Neural crest cell (in vitro differentiated cells): ENCODE measurements around the gene C1QTNF6. TPM values are rescaled to one million over a fixed set of nuclear protein-coding genes. Genes with fewer than 3 reads are reported as not detected.

Experiments used
- DNase-seq: peaks from one replicate; pipeline ENCODE4 v3.0.0; 2021; ENCODE audit warnings: low read depth, mixed read lengths, low spot score
- H3K27ac Mint-ChIP-seq: one replicate; pipeline ENCODE4 v1.8.0; 2021; ENCODE audit warnings: mild to moderate bottlenecking, mixed read lengths; ENCODE audit not compliant: unreplicated experiment
- H3K27me3 Mint-ChIP-seq: 2 replicates; pipeline ENCODE4 v1.8.0; 2021; ENCODE audit warnings: low read depth, mild to moderate bottlenecking, mixed read lengths
- H3K36me3 Mint-ChIP-seq: 2 replicates; pipeline ENCODE4 v1.8.0; 2021; ENCODE audit warnings: low read depth, mild to moderate bottlenecking, mixed read lengths
- H3K4me1 Mint-ChIP-seq: 2 replicates; pipeline ENCODE4 v1.8.0; 2021; ENCODE audit warnings: mixed read lengths
- H3K4me3 Mint-ChIP-seq: one replicate; pipeline ENCODE4 v1.8.0; 2021; ENCODE audit warnings: mild to moderate bottlenecking, mixed read lengths
- H3K9me3 Mint-ChIP-seq: 2 replicates; pipeline ENCODE4 v1.8.0; 2021; ENCODE audit warnings: mixed read lengths
- total RNA-seq: library from RNA; stranded (reverse); gene quantifications from 2 replicates; pipeline ENCODE4 v1.2.1, GENCODE V29; 2021
- TF ChIP-seq, protein P1 (sequence below): fragments of 200-600 bp; sonication (generic); conservative IDR thresholded peaks from 2 replicates; pipeline ENCODE4 v1.5.0; 2021; ENCODE audit warnings: antibody characterized with exemption, mild to moderate bottlenecking

Gene C1QTNF6
- total RNA-seq, 1 donor from 2014 or later, result 13.6 TPM

DNA sequence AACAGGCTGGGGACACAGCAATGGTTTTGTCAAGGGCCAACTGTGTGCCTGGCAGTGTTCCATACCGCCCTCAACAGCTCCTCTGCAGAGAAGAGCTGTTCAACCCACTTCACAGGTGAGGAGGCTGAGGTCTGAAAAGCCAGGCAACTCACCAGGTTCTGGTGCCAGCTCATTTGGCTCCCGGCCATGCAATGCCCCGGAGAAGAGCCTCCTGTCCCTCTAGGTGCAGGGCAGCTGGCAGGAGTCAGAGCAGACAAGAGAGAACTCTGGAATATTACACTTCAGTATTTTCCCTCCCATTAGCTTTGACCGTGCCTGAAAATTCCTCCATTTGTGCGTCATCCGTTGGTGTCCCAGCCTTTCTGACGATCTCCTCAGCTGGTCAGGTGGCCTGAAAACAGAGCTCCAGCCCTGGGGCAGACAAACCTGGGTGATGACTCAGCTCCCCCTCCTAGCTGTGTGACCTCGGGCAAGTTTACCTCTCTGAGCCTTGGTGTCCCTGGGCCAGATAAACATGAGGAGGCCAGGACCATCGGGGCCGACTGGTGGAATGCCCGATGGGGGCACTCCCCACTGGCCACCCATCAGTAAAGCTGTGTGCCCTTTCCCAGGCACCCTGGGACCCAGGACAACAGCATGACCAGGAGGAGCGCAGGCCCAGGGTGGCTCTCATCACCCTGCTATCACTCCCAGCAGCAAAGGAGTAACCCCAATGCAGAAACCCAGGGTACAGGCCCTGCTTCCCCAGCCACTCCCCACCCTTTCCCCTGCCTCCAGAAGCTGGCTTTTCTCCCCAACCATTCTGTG lies 9.6 kb upstream of the C1QTNF6 start:
- H3K4me3 Mint-ChIP-seq, result peak overlapping the region; percentile 84
- DNase-seq, result no peak
- peak overlapping the region; percentile 76 for H3K27ac Mint-ChIP-seq
- H3K27me3 Mint-ChIP-seq, result no peaks in the 10 kb centered on the region
- TF ChIP-seq, protein P1, sequence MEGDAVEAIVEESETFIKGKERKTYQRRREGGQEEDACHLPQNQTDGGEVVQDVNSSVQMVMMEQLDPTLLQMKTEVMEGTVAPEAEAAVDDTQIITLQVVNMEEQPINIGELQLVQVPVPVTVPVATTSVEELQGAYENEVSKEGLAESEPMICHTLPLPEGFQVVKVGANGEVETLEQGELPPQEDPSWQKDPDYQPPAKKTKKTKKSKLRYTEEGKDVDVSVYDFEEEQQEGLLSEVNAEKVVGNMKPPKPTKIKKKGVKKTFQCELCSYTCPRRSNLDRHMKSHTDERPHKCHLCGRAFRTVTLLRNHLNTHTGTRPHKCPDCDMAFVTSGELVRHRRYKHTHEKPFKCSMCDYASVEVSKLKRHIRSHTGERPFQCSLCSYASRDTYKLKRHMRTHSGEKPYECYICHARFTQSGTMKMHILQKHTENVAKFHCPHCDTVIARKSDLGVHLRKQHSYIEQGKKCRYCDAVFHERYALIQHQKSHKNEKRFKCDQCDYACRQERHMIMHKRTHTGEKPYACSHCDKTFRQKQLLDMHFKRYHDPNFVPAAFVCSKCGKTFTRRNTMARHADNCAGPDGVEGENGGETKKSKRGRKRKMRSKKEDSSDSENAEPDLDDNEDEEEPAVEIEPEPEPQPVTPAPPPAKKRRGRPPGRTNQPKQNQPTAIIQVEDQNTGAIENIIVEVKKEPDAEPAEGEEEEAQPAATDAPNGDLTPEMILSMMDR, result no peak
- H3K36me3 Mint-ChIP-seq, result peaks cover 5% of the 10 kb centered on the region
- peaks cover 3% of the 10 kb centered on the region for H3K9me3 Mint-ChIP-seq
- H3K4me1 Mint-ChIP-seq, result peaks cover 27% of the 10 kb centered on the region

DNA sequence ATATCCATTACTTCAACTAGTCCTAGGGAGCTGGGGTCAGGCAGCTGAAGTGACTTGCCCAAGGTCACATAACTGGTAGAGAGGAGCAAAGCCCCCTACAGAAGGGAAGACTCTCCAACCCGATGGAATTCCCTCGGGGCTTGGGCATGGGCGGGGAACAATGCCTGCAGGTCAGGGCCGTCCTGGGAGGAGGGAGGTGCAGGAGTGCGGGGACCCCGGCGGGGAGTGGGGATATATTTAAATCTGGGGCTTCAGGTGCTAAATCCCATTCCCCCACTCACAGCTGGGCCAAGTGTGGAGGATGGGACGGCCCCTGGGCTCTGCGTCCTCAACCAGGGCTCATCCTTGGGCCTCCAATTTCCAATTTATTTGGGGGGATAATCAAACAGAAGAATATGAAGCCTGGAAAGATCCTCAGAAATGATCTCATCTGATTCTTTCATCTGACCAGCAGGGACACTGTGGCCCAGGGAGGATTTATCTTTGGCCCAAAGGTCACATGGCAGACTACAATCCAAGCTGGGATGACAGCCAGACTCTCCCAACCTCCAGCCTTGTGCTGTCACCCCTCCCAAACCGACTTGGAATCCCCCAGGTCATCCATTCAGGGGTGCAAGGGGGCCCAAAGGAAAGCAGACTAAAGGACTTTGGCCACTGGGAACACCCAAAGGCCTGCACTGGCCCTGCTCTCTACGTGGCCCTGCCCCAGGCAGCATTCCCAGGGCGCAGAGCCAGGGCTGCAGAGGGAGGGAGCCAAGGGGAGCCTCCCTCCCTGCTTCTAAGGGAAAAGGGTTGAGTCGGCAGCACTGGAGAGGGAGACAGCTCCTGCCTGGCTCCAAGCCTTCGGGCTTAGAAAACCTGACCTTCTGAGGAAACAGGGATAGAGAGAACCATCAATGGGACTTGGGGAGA lies 8.7 kb upstream of the C1QTNF6 start:
- H3K27me3 Mint-ChIP-seq, result no peaks in the 10 kb centered on the region
- TF ChIP-seq, protein P1, result no peak

DNA sequence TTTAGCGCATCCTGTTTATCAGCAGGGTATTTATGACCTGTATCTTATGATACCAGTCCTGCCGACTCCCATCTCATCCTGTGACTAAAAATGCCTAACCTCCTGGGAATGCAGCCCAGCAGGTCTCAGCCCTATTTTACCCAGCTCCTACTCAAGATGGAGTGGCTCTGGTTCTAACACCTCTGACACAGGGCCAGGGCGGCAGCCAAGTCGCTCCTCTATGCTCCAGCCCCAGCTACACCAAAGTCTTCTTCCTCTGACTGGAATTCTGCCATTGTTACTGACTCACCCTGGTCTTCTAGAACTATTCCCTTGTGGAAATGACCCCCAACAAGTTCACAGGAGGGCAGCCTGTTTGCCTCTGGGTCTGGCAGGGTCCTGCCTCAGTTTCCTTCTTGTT lies 7.9 kb upstream of the C1QTNF6 start:
- no peak for DNase-seq
- peak overlapping the region; percentile 57 for H3K4me3 Mint-ChIP-seq
- peaks cover 3% of the 10 kb centered on the region for H3K9me3 Mint-ChIP-seq

More for the DNA sequence above, 8.7 kb upstream of the C1QTNF6 start:
- no peak overlapping the region for H3K27ac Mint-ChIP-seq
- H3K9me3 Mint-ChIP-seq, result peaks cover 3% of the 10 kb centered on the region
- peaks cover 27% of the 10 kb centered on the region for H3K4me1 Mint-ChIP-seq
- DNase-seq, result no peak
- H3K36me3 Mint-ChIP-seq, result peaks cover 7% of the 10 kb centered on the region
- peak overlapping the region; percentile 57 for H3K4me3 Mint-ChIP-seq

DNA sequence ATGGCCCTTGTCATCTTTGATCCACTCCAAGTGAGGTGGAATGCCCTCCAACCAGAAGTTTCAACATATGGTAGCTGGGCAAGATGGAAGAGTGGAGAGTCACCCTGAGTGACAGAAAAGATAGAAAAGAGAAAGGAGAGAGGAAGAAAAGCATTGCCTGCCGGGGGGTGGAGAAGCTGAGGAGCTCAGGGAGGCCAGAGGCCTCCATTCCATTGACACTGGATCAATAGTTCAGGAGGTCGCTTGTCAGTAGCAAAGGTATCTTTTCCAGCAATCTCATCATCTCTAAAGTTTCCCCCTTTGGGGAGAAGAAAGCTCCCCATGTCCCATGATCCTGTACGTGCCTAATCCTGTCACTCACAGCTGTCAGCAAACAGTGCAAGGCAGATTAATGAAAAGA lies 6.7 kb upstream of the C1QTNF6 start:
- Mint-ChIP-seq H3K27ac (peak overlapping the region; percentile 2), H3K27me3 (no peaks in the 10 kb centered on the region), H3K4me1 (peaks cover 27% of the 10 kb centered on the region), H3K36me3 (peaks cover 12% of the 10 kb centered on the region), H3K4me3 (peak overlapping the region; percentile 36), H3K9me3 (peaks cover 3% of the 10 kb centered on the region)
- no peak for DNase-seq
- TF ChIP-seq, protein P1, result no peak

More for the DNA sequence above, 7.9 kb upstream of the C1QTNF6 start:
- H3K36me3 Mint-ChIP-seq, result peaks cover 7% of the 10 kb centered on the region
- no peaks in the 10 kb centered on the region for H3K27me3 Mint-ChIP-seq
- TF ChIP-seq, protein P1, result no peak
- no peak overlapping the region for H3K27ac Mint-ChIP-seq
- peaks cover 27% of the 10 kb centered on the region for H3K4me1 Mint-ChIP-seq

DNA sequence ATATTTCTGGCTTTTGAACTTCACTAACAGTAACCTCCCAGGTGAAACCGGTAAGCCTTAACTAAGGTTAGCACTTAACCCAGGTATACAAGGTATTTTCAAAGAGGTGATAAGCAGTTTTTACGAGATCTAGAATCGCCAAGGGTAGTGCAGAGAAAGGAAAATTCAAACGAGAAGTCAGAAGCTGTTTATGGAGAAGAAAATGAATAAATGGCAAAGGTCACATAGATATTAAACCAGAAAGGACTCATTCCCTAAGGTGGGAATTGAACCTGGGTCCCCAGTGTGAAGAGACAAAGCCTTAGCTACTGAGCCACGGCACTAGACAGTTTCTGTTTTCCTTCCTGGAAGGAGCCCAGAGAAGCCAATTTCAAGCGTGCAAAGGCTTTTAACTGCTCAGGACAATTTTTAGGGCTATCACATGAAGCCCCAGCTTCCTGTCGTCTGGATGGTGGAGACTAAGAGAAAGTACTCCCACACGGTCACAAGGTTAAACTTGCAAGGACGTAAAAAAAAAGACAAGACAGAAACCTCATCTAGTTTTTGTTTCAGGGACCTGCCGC lies 5.7 kb upstream of the C1QTNF6 start:
- DNase-seq, result no peak
- H3K36me3 Mint-ChIP-seq, result peaks cover 14% of the 10 kb centered on the region
- H3K4me3 Mint-ChIP-seq, result no peak overlapping the region
- H3K4me1 Mint-ChIP-seq, result peaks cover 34% of the 10 kb centered on the region
- H3K27me3 Mint-ChIP-seq, result no peaks in the 10 kb centered on the region
- TF ChIP-seq, protein P1, result no peak
- peaks cover 3% of the 10 kb centered on the region for H3K9me3 Mint-ChIP-seq
- no peak overlapping the region for H3K27ac Mint-ChIP-seq
